ENCODE results near the gene MYCN.
"Not testable (repeated sequence)": the region's sequence is repeated elsewhere in the genome, so short reads cannot be mapped to it uniquely, and the experiment has no call there.

MYCN gene

GRCh38 chr2:15939854-15940660, at the start of gene MYCN:
MYCN (plus strand) TSS chr2:15940550; CDS start chr2:15942065, 1,515 bp downstream.
- peak in 1 of 2 donors; percentile 67 for DNase-seq

- no peak for DNase-seq
These were observed 49.1 kb upstream of the MYCN start for GRCh38 chr2:15890936-15891905.

- no peak for DNase-seq
These were observed 48.0 kb upstream of the MYCN start for GRCh38 chr2:15892151-15892880.

- DNase-seq, result no peak
These were observed 47.3 kb upstream of the MYCN start for GRCh38 chr2:15893085-15893484.

- DNase-seq, result no peak
These were observed 46.5 kb upstream of the MYCN start for GRCh38 chr2:15893689-15894480.

- no peak for DNase-seq
These were observed 45.7 kb upstream of the MYCN start for GRCh38 chr2:15894481-15895144.

GRCh38 chr2:15895615-15896469, 44.5 kb upstream of the MYCN start:
- no peak for DNase-seq

GRCh38 chr2:15896859-15897258, 43.5 kb upstream of the MYCN start:
- DNase-seq, result no peak

GRCh38 chr2:15897431-15898098, 42.8 kb upstream of the MYCN start:
- DNase-seq, result no peak

- DNase-seq, result no peak
These were observed 41.1 kb upstream of the MYCN start for GRCh38 chr2:15899327-15899612.

GRCh38 chr2:15899751-15900493, 40.4 kb upstream of the MYCN start:
- no peak for DNase-seq

GRCh38 chr2:15901095-15901807, 39.1 kb upstream of the MYCN start:
- DNase-seq, result no peak

GRCh38 chr2:15901808-15902130, 38.6 kb upstream of the MYCN start:
- no peak for DNase-seq

- DNase-seq, result not testable (repeated sequence)
These were observed 36.4 kb upstream of the MYCN start for GRCh38 chr2:15903910-15904309.

- no peak for DNase-seq
These were observed 35.1 kb upstream of the MYCN start for GRCh38 chr2:15905267-15905645.

- no peak for DNase-seq
These were observed 34.3 kb upstream of the MYCN start for GRCh38 chr2:15905986-15906491.

GRCh38 chr2:15906778-15907177, 33.6 kb upstream of the MYCN start:
- no peak for DNase-seq

- DNase-seq, result no peak
These were observed 32.7 kb upstream of the MYCN start for GRCh38 chr2:15907461-15908324.
